Activated naive CD4-positive, alpha-beta T cell treated with anti-CD3 and anti-CD28 coated beads, Interleukin-2, amount 10 ng/mL, durations not matched to agents 7 days and 5 days (primary cell): ENCODE measurements around the gene CATSPERD.
"Not testable (repeated sequence)": the region's sequence is repeated elsewhere in the genome, so short reads cannot be mapped to it uniquely, and the experiment has no call there.

Experiments
- CTCF ChIA-PET: fragments of 350-600 bp; sonication (Branson Sonifier 250); formaldehyde crosslinking; loops from one replicate; lab custom pipeline; 2021; ENCODE audit warnings: antibody characterized with exemption; lab: Charles Lee
- DNase-seq: peaks from one replicate; pipeline ENCODE4 v3.0.0-alpha.2; 2020
- H3K27ac Mint-ChIP-seq: one replicate; pipeline ENCODE4 v1.8.0; 2021; ENCODE audit warnings: mild to moderate bottlenecking, moderate library complexity, mixed read lengths
- H3K27me3 Mint-ChIP-seq: one replicate; pipeline ENCODE4 v1.8.0; 2021; ENCODE audit warnings: mild to moderate bottlenecking, mixed read lengths
- H3K36me3 Mint-ChIP-seq: one replicate; pipeline ENCODE4 v1.8.0; 2021; ENCODE audit warnings: mixed read lengths
- H3K4me1 Mint-ChIP-seq: one replicate; pipeline ENCODE4 v1.8.0; 2021; ENCODE audit warnings: mixed read lengths
- H3K4me3 Mint-ChIP-seq: one replicate; pipeline ENCODE4 v1.8.0; 2021; ENCODE audit warnings: mild to moderate bottlenecking, moderate library complexity, mixed read lengths
- H3K9me3 Mint-ChIP-seq: one replicate; pipeline ENCODE4 v1.8.0; 2021; ENCODE audit warnings: mixed read lengths

The CATSPERD gene

DNA sequence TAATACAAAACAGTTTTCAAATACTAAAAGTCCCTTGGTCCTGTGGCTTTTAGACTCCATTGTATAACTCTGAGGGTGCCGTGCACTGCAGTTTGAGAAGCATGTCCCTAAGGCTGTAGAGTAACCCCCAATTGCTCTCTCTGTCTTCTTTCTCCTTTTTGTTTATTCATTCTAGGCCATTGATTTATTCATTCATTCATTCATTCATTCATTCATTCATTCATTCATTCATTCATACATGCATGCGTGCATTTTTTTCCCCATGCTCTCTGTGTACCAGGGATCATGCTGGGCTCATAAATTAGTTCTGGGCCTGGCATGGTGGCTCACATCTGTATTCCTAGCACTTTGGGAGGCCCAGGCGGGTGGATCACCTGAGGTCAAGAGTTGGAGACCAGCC, 44.8 kb downstream of the CATSPERD start:
- H3K4me1 Mint-ChIP-seq: no peaks in the 10 kb centered on the region
- peaks cover 6% of the 10 kb centered on the region for H3K27me3 Mint-ChIP-seq
- CTCF ChIA-PET: no interaction called here
- DNase-seq: no peak
- no peaks in the 10 kb centered on the region for H3K36me3 Mint-ChIP-seq
- no peak overlapping the region for H3K4me3 Mint-ChIP-seq
- H3K9me3 Mint-ChIP-seq: no peaks in the 10 kb centered on the region
- no peak overlapping the region for H3K27ac Mint-ChIP-seq

DNA sequence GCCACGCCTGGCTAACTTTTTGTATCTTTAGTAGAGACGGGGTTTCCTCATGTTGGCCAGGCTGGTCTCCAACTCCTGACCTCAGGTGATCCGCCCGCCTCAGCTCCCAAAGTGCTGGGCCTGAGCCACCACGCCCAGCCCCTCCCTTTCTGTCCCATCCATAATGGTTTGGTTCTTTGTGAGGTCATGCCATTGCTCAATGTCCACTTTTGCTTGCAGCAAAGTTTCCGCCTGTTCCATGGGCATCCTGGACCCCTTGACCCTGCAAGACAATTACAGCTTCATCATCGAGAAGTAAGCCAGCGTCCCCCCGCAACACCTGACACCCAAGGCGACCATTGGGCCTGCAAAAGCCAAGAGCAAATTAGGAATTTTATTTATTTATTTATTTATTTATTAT, 47.5 kb downstream of the CATSPERD start:
- H3K27me3 Mint-ChIP-seq: peaks cover 6% of the 10 kb centered on the region
- no peak overlapping the region for H3K4me3 Mint-ChIP-seq
- no peaks in the 10 kb centered on the region for H3K4me1 Mint-ChIP-seq
- no peaks in the 10 kb centered on the region for H3K9me3 Mint-ChIP-seq
- H3K27ac Mint-ChIP-seq: no peak overlapping the region
- no peak for DNase-seq
- CTCF ChIA-PET: no interaction called here
- H3K36me3 Mint-ChIP-seq: no peaks in the 10 kb centered on the region

GRCh38 chr19:5772416-5772815, 52.0 kb downstream of the CATSPERD start:
- H3K27me3 Mint-ChIP-seq: peaks cover 8% of the 10 kb centered on the region
- H3K36me3 Mint-ChIP-seq: no peaks in the 10 kb centered on the region
- DNase-seq: no peak
- no peak overlapping the region for H3K27ac Mint-ChIP-seq
- CTCF ChIA-PET: no interaction called here
- H3K4me1 Mint-ChIP-seq: no peaks in the 10 kb centered on the region
- H3K4me3 Mint-ChIP-seq: no peak overlapping the region
- no peaks in the 10 kb centered on the region for H3K9me3 Mint-ChIP-seq

DNA sequence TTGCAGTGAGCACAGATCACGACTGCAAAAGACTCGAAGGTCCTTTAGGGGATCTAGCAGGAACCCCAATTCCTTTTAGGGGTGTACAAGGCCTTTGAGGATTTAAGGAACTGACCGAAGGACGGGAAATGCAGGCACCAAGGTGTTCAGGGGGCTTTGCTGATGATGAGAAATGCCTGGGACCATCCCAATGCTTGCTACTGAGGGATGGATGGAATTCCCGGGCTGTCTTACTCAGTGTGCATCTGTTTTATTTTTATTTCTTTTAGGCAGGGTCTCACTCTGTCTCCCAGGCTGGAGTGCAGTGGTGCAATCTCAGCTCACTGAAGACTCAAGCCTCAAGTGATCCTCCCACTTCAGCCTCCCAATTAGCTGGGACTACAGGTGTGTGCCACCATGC, 52.8 kb downstream of the CATSPERD start:
- CTCF ChIA-PET: interaction anchor here (0.8 to 1.3 kb wide), 2 partner anchors 17 to 211 kb away, joined by 3 read pairs; no protein-coding TSS in a partner anchor
- peaks cover 8% of the 10 kb centered on the region for H3K27me3 Mint-ChIP-seq
- no peaks in the 10 kb centered on the region for H3K9me3 Mint-ChIP-seq
- H3K36me3 Mint-ChIP-seq: no peaks in the 10 kb centered on the region
- H3K4me3 Mint-ChIP-seq: no peak overlapping the region
- H3K4me1 Mint-ChIP-seq: no peaks in the 10 kb centered on the region
- no peak overlapping the region for H3K27ac Mint-ChIP-seq
- DNase-seq: no peak

GRCh38 chr19:5774921-5775320, 54.5 kb downstream of the CATSPERD start:
- CTCF ChIA-PET: interaction anchor here (1.3 kb wide), 1 partner anchor 15 kb away, joined by 3 read pairs; no protein-coding TSS in a partner anchor
- Mint-ChIP-seq H3K4me3 (no peak overlapping the region), H3K36me3 (no peaks in the 10 kb centered on the region), H3K4me1 (no peaks in the 10 kb centered on the region), H3K9me3 (no peaks in the 10 kb centered on the region), H3K27ac (no peak overlapping the region), H3K27me3 (peaks cover 8% of the 10 kb centered on the region)
- DNase-seq: no peak

GRCh38 chr19:5775668-5776309, 55.4 kb downstream of the CATSPERD start:
- Mint-ChIP-seq H3K4me3 (no peak overlapping the region), H3K9me3 (no peaks in the 10 kb centered on the region), H3K4me1 (no peaks in the 10 kb centered on the region), H3K27me3 (peaks cover 8% of the 10 kb centered on the region), H3K27ac (no peak overlapping the region), H3K36me3 (no peaks in the 10 kb centered on the region)
- CTCF ChIA-PET: no interaction called here
- DNase-seq: no peak

- peaks cover 3% of the 10 kb centered on the region for H3K27me3 Mint-ChIP-seq
- H3K36me3 Mint-ChIP-seq: no peaks in the 10 kb centered on the region
- no peaks in the 10 kb centered on the region for H3K9me3 Mint-ChIP-seq
- CTCF ChIA-PET: no interaction called here
- no peaks in the 10 kb centered on the region for H3K4me1 Mint-ChIP-seq
- no peak for DNase-seq
- H3K27ac Mint-ChIP-seq: no peak overlapping the region
- no peak overlapping the region for H3K4me3 Mint-ChIP-seq
Observed at GRCh38 chr19:5778402-5778801, 58.0 kb downstream of the CATSPERD start.

- H3K4me3 Mint-ChIP-seq, H3K36me3 Mint-ChIP-seq, H3K27me3 Mint-ChIP-seq, H3K27ac Mint-ChIP-seq, H3K9me3 Mint-ChIP-seq, H3K4me1 Mint-ChIP-seq, DNase-seq: not testable (repeated sequence)
- CTCF ChIA-PET: interaction anchor here (1.8 kb wide), 1 partner anchor 23 kb away, joined by 4 read pairs; no protein-coding TSS in a partner anchor
Observed at GRCh38 chr19:5780916-5781315, 60.5 kb downstream of the CATSPERD start.

GRCh38 chr19:5782322-5782721, 61.9 kb downstream of the CATSPERD start:
- no peak overlapping the region for H3K4me3 Mint-ChIP-seq
- CTCF ChIA-PET: no interaction called here
- H3K36me3 Mint-ChIP-seq: peaks cover 10% of the 10 kb centered on the region
- no peaks in the 10 kb centered on the region for H3K4me1 Mint-ChIP-seq
- H3K27ac Mint-ChIP-seq: no peak overlapping the region
- H3K27me3 Mint-ChIP-seq: no peaks in the 10 kb centered on the region
- DNase-seq: no peak
- H3K9me3 Mint-ChIP-seq: no peaks in the 10 kb centered on the region

DNA sequence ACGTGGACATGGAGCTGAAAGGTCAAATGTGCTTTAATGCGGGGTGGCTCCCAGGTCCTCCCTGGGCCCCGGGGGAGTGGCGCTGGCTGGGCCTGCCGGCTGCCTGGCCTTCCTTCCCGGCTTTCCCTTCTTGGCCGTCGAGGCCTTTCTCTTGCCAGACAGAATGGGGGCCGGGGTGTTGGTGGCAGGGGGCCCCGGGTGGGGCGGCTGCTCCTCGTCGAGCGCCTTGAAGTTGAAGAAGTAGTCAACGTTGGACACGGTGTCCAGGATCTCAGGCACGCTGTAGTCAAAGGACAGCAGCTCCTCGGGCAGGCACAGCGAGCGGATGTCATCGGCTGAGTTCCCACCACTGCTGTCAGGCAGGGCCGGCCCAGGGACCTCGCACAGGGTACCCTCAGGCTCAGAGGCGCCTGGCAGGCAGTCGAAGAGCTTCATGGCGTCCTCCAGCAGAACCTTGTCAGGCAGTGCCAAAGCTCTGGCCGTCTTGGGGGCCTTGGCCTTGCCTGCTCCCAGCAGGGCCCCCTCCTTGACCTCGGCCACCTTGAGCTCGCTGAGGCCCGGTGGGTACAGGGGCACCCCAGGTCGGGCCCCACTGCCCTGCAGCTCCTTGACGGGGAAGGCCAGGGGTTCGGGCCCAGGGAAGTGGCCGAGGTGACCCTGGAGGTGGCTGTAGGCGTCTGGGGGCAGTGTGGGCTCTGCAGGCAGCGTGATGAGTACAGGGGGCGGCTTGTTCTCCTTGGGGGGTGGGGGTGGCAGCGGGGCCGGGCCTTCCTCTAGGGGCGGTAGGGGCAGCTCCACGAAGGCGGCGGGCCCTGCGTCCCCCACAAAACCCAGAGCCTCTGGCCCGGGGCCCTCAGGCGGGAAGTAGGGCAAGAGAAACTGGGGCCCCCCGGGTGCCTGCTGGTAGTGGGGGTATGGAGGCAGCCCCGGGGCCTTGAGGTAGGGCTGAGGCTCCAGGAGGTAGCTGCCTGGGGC, 62.8 kb downstream of the CATSPERD start:
- no peak for DNase-seq
- no peaks in the 10 kb centered on the region for H3K4me1 Mint-ChIP-seq
- H3K9me3 Mint-ChIP-seq: no peaks in the 10 kb centered on the region
- H3K36me3 Mint-ChIP-seq: peaks cover 13% of the 10 kb centered on the region
- no peak overlapping the region for H3K27ac Mint-ChIP-seq
- no peaks in the 10 kb centered on the region for H3K27me3 Mint-ChIP-seq
- H3K4me3 Mint-ChIP-seq: no peak overlapping the region
- CTCF ChIA-PET: no interaction called here

DNA sequence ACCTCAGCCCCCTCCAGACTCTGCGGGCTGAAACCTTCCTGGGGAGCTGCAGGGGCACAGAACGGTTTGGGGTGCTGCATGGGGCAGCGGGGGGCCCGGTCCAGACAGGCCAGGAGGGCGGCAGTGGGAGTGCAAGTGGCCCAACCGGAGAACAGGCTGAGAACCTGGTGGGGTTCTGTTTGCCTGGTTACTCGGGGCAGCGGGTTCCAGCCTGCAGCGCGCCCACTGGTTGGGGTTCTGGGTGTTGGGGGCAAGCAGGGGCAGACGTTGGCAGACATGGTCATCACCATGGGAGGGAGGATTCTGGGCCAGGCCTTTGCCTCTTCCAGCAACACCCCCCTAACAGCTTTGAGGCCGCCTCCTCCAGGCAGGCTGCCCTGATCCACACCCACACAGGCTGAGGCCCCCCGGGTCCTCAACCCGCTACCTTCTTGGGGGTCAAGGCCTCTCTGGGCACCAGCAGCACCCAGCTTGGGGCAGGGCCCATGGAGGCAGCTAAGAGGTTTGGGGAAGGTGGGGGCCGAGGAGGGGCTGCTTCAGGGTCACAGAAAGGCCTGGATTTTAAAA, 64.2 kb downstream of the CATSPERD start, which contains the start of gene PRR22:
TSS of gene PRR22 (minus strand) at position 166 of the 567 bp plus-strand sequence. CDS start at position 80, 86 bp downstream.
- Mint-ChIP-seq H3K27me3 (no peaks in the 10 kb centered on the region), H3K4me3 (no peak within 1 kb of the TSS), H3K27ac (no peak within 1 kb of the TSS), H3K9me3 (no peaks in the 10 kb centered on the region), H3K36me3 (peaks cover 19% of the 10 kb centered on the region), H3K4me1 (peaks cover 4% of the 10 kb centered on the region)
- no peak for DNase-seq
- CTCF ChIA-PET: no interaction called here

GRCh38 chr19:5785423-5785822, 65.0 kb downstream of the CATSPERD start:
- CTCF ChIA-PET: no interaction called here
- H3K9me3 Mint-ChIP-seq: no peaks in the 10 kb centered on the region
- no peak for DNase-seq
- peaks cover 11% of the 10 kb centered on the region for H3K4me1 Mint-ChIP-seq
- no peaks in the 10 kb centered on the region for H3K27me3 Mint-ChIP-seq
- H3K4me3 Mint-ChIP-seq: no peak overlapping the region
- H3K36me3 Mint-ChIP-seq: peaks cover 25% of the 10 kb centered on the region
- no peak overlapping the region for H3K27ac Mint-ChIP-seq

GRCh38 chr19:5786593-5787408, 66.4 kb downstream of the CATSPERD start:
- H3K36me3 Mint-ChIP-seq: peaks cover 31% of the 10 kb centered on the region

More at GRCh38 chr19:5786593-5787408, 66.4 kb downstream of the CATSPERD start:
- H3K27ac Mint-ChIP-seq: no peak overlapping the region
- H3K27me3 Mint-ChIP-seq: peaks cover 6% of the 10 kb centered on the region
- CTCF ChIA-PET: no interaction called here
- DNase-seq: no peak
- H3K9me3 Mint-ChIP-seq: peaks cover 2% of the 10 kb centered on the region
- H3K4me1 Mint-ChIP-seq: peaks cover 16% of the 10 kb centered on the region
- H3K4me3 Mint-ChIP-seq: no peak overlapping the region
